Measurements from ENCODE around the gene CABP1.

CABP1 gene

GRCh38 chr12:120642121-120642520 lies 1.7 kb downstream of the CABP1 start:
- Histone ChIP-seq H3K4me1 (ENCODE audit: control insufficient read depth in 1 of 2, insufficient read depth in 2 of 2, low read length in 2 of 2) (peaks cover 0 to 15% of the 10 kb centered on the region in 2 donors), H3K27me3 (ENCODE audit: low read depth, low read length) (peaks cover 28% of the 10 kb centered on the region), H3K9me3 (ENCODE audit: control insufficient read depth in 1 of 2, low read length in 2 of 2) (no peaks in the 10 kb centered on the region), H3K4me3 (ENCODE audit: low read depth in 1 of 2, low read length in 2 of 2) (no peak overlapping the region), H3K36me3 (ENCODE audit: control insufficient read depth in 1 of 2, insufficient read depth in 2 of 2, low read length in 2 of 2) (no peaks in the 10 kb centered on the region), H3K27ac (ENCODE audit: low read length) (no peak overlapping the region)

GRCh38 chr12:120642826-120643225 lies 2.4 kb downstream of the CABP1 start:
- H3K27me3 ChIP-seq (ENCODE audit: low read depth, low read length): peaks cover 28% of the 10 kb centered on the region
- H3K36me3 ChIP-seq (ENCODE audit: control insufficient read depth in 1 of 2, insufficient read depth in 2 of 2, low read length in 2 of 2): no peaks in the 10 kb centered on the region
- peaks cover 0 to 15% of the 10 kb centered on the region in 2 donors for H3K4me1 ChIP-seq (ENCODE audit: control insufficient read depth in 1 of 2, insufficient read depth in 2 of 2, low read length in 2 of 2)
- no peak overlapping the region for H3K27ac ChIP-seq (ENCODE audit: low read length)
- H3K4me3 ChIP-seq (ENCODE audit: low read depth in 1 of 2, low read length in 2 of 2): no peak overlapping the region
- no peaks in the 10 kb centered on the region for H3K9me3 ChIP-seq (ENCODE audit: control insufficient read depth in 1 of 2, low read length in 2 of 2)

GRCh38 chr12:120643574-120643973 lies 3.1 kb downstream of the CABP1 start:
- H3K4me3 ChIP-seq (ENCODE audit: low read depth in 1 of 2, low read length in 2 of 2): no peak overlapping the region
- no peak overlapping the region for H3K27ac ChIP-seq (ENCODE audit: low read length)
- peaks cover 28% of the 10 kb centered on the region for H3K27me3 ChIP-seq (ENCODE audit: low read depth, low read length)
- H3K4me1 ChIP-seq (ENCODE audit: control insufficient read depth in 1 of 2, insufficient read depth in 2 of 2, low read length in 2 of 2): peaks cover 0 to 19% of the 10 kb centered on the region in 2 donors
- H3K9me3 ChIP-seq (ENCODE audit: control insufficient read depth in 1 of 2, low read length in 2 of 2): no peaks in the 10 kb centered on the region
- no peaks in the 10 kb centered on the region for H3K36me3 ChIP-seq (ENCODE audit: control insufficient read depth in 1 of 2, insufficient read depth in 2 of 2, low read length in 2 of 2)

GRCh38 chr12:120646044-120646443 lies 5.6 kb downstream of the CABP1 start:
- H3K27ac ChIP-seq (ENCODE audit: low read length): no peak overlapping the region
- H3K36me3 ChIP-seq (ENCODE audit: control insufficient read depth in 1 of 2, insufficient read depth in 2 of 2, low read length in 2 of 2): no peaks in the 10 kb centered on the region
- peaks cover 18% of the 10 kb centered on the region for H3K27me3 ChIP-seq (ENCODE audit: low read depth, low read length)
- no peaks in the 10 kb centered on the region for H3K9me3 ChIP-seq (ENCODE audit: control insufficient read depth in 1 of 2, low read length in 2 of 2)
- H3K4me3 ChIP-seq (ENCODE audit: low read depth in 1 of 2, low read length in 2 of 2): no peak overlapping the region
- H3K4me1 ChIP-seq (ENCODE audit: control insufficient read depth in 1 of 2, insufficient read depth in 2 of 2, low read length in 2 of 2): peaks cover 3 to 27% of the 10 kb centered on the region in 2 donors

- no peaks in the 10 kb centered on the region for H3K9me3 ChIP-seq (ENCODE audit: control insufficient read depth in 1 of 2, low read length in 2 of 2)
- no peak overlapping the region for H3K4me3 ChIP-seq (ENCODE audit: low read depth in 1 of 2, low read length in 2 of 2)
- H3K36me3 ChIP-seq (ENCODE audit: control insufficient read depth in 1 of 2, insufficient read depth in 2 of 2, low read length in 2 of 2): no peaks in the 10 kb centered on the region
- H3K27ac ChIP-seq (ENCODE audit: low read length): no peak overlapping the region
- peaks cover 3 to 20% of the 10 kb centered on the region in 2 donors for H3K4me1 ChIP-seq (ENCODE audit: control insufficient read depth in 1 of 2, insufficient read depth in 2 of 2, low read length in 2 of 2)
- peaks cover 7% of the 10 kb centered on the region for H3K27me3 ChIP-seq (ENCODE audit: low read depth, low read length)
Observed at GRCh38 chr12:120647375-120647755, 6.9 kb downstream of the CABP1 start.

GRCh38 chr12:120649442-120650232 lies 9.2 kb downstream of the CABP1 start:
- no peaks in the 10 kb centered on the region for H3K9me3 ChIP-seq (ENCODE audit: control insufficient read depth in 1 of 2, low read length in 2 of 2)
- H3K27me3 ChIP-seq (ENCODE audit: low read depth, low read length): no peaks in the 10 kb centered on the region
- H3K4me1 ChIP-seq (ENCODE audit: control insufficient read depth in 1 of 2, insufficient read depth in 2 of 2, low read length in 2 of 2): peaks cover 3 to 20% of the 10 kb centered on the region in 2 donors
- peak overlapping the region; percentile 53 to 56 for H3K4me3 ChIP-seq (ENCODE audit: low read depth in 1 of 2, low read length in 2 of 2)
- H3K36me3 ChIP-seq (ENCODE audit: control insufficient read depth in 1 of 2, insufficient read depth in 2 of 2, low read length in 2 of 2): no peaks in the 10 kb centered on the region
- peak overlapping the region; percentile 31 for H3K27ac ChIP-seq (ENCODE audit: low read length)

GRCh38 chr12:120650233-120650690 lies 9.8 kb downstream of the CABP1 start:
- peak overlapping the region; percentile 53 to 56 for H3K4me3 ChIP-seq (ENCODE audit: low read depth in 1 of 2, low read length in 2 of 2)
- no peak overlapping the region for H3K27ac ChIP-seq (ENCODE audit: low read length)

GRCh38 chr12:120651821-120652220 lies 11.4 kb downstream of the CABP1 start:
- Histone ChIP-seq H3K4me1 (ENCODE audit: control insufficient read depth in 1 of 2, insufficient read depth in 2 of 2, low read length in 2 of 2) (peaks cover 3 to 20% of the 10 kb centered on the region in 2 donors), H3K4me3 (ENCODE audit: low read depth in 1 of 2, low read length in 2 of 2) (no peak overlapping the region), H3K36me3 (ENCODE audit: control insufficient read depth in 1 of 2, insufficient read depth in 2 of 2, low read length in 2 of 2) (no peaks in the 10 kb centered on the region)

More at GRCh38 chr12:120650233-120650690, 9.8 kb downstream of the CABP1 start:
- no peaks in the 10 kb centered on the region for H3K36me3 ChIP-seq (ENCODE audit: control insufficient read depth in 1 of 2, insufficient read depth in 2 of 2, low read length in 2 of 2)
- H3K4me1 ChIP-seq (ENCODE audit: control insufficient read depth in 1 of 2, insufficient read depth in 2 of 2, low read length in 2 of 2): peaks cover 3 to 20% of the 10 kb centered on the region in 2 donors
- H3K27me3 ChIP-seq (ENCODE audit: low read depth, low read length): no peaks in the 10 kb centered on the region
- H3K9me3 ChIP-seq (ENCODE audit: control insufficient read depth in 1 of 2, low read length in 2 of 2): no peaks in the 10 kb centered on the region

GRCh38 chr12:120652656-120653435 lies 12.4 kb downstream of the CABP1 start:
- Histone ChIP-seq H3K4me1 (ENCODE audit: control insufficient read depth in 1 of 2, insufficient read depth in 2 of 2, low read length in 2 of 2) (peaks cover 3 to 20% of the 10 kb centered on the region in 2 donors), H3K27me3 (ENCODE audit: low read depth, low read length) (no peaks in the 10 kb centered on the region), H3K27ac (ENCODE audit: low read length) (no peak overlapping the region), H3K36me3 (ENCODE audit: control insufficient read depth in 1 of 2, insufficient read depth in 2 of 2, low read length in 2 of 2) (no peaks in the 10 kb centered on the region), H3K9me3 (ENCODE audit: control insufficient read depth in 1 of 2, low read length in 2 of 2) (no peaks in the 10 kb centered on the region), H3K4me3 (ENCODE audit: low read depth in 1 of 2, low read length in 2 of 2) (no peak overlapping the region)

More at GRCh38 chr12:120651821-120652220, 11.4 kb downstream of the CABP1 start:
- Histone ChIP-seq H3K9me3 (ENCODE audit: control insufficient read depth in 1 of 2, low read length in 2 of 2) (no peaks in the 10 kb centered on the region), H3K27ac (ENCODE audit: low read length) (no peak overlapping the region), H3K27me3 (ENCODE audit: low read depth, low read length) (no peaks in the 10 kb centered on the region)

- Histone ChIP-seq H3K27me3 (ENCODE audit: low read depth, low read length) (no peaks in the 10 kb centered on the region), H3K36me3 (ENCODE audit: control insufficient read depth in 1 of 2, insufficient read depth in 2 of 2, low read length in 2 of 2) (no peaks in the 10 kb centered on the region), H3K9me3 (ENCODE audit: control insufficient read depth in 1 of 2, low read length in 2 of 2) (no peaks in the 10 kb centered on the region), H3K4me3 (ENCODE audit: low read depth in 1 of 2, low read length in 2 of 2) (no peak overlapping the region), H3K4me1 (ENCODE audit: control insufficient read depth in 1 of 2, insufficient read depth in 2 of 2, low read length in 2 of 2) (peaks cover 3 to 16% of the 10 kb centered on the region in 2 donors), H3K27ac (ENCODE audit: low read length) (no peak overlapping the region)
Observed at GRCh38 chr12:120653611-120654010, 13.2 kb downstream of the CABP1 start.

- Histone ChIP-seq H3K27ac (ENCODE audit: low read length) (peak overlapping the region; percentile 9), H3K9me3 (ENCODE audit: control insufficient read depth in 1 of 2, low read length in 2 of 2) (no peaks in the 10 kb centered on the region), H3K4me3 (ENCODE audit: low read depth in 1 of 2, low read length in 2 of 2) (no peak overlapping the region), H3K27me3 (ENCODE audit: low read depth, low read length) (no peaks in the 10 kb centered on the region), H3K36me3 (ENCODE audit: control insufficient read depth in 1 of 2, insufficient read depth in 2 of 2, low read length in 2 of 2) (no peaks in the 10 kb centered on the region), H3K4me1 (ENCODE audit: control insufficient read depth in 1 of 2, insufficient read depth in 2 of 2, low read length in 2 of 2) (peaks cover 2 to 10% of the 10 kb centered on the region in 2 donors)
Observed at GRCh38 chr12:120654656-120655055, 14.2 kb downstream of the CABP1 start.

Measured in muscle layer of duodenum (tissue), 2 donors.